GM12891 (cell line): ENCODE measurements around the gene TMEM86A.

Experiments
- POLR2A ChIP-seq: IDR thresholded peaks from 2 replicates; pipeline ENCODE4 v1.6.1; 2011; ENCODE audit warnings: low read depth, low read length, control low read depth
- POLR2AphosphoS5 ChIP-seq: IDR thresholded peaks from 2 replicates; pipeline ENCODE4 v1.6.1; 2011; ENCODE audit warnings: low read depth, low read length, control low read depth
- TAF1 ChIP-seq: IDR thresholded peaks from 2 replicates; pipeline ENCODE4 v1.6.1; 2011; ENCODE audit warnings: low read depth, low read length, control low read depth

- TF ChIP-seq POLR2AphosphoS5 (no peak), POLR2A (no peak), TAF1 (no peak)
Observed at GRCh38 chr11:18657673-18658072, 40.9 kb upstream of the TMEM86A start.
